ENCODE data around the gene TAAR5. TPM values are rescaled to one million over a fixed set of nuclear protein-coding genes. Genes with fewer than 3 reads are reported as not detected.
"Not testable (repeated sequence)": the region's sequence is repeated elsewhere in the genome, so short reads cannot be mapped to it uniquely, and the experiment has no call there.

Gene TAAR5
- total and polyA plus RNA-seq, 11 donors, result not detected

GRCh38 chr6:132612449-132613108, 23.0 kb upstream of the TAAR5 start:
- Histone ChIP-seq H3K4me1 (no peaks in the 10 kb centered on the region), H3K36me3 (no peaks in the 10 kb centered on the region), H3K4me3 (no peak overlapping the region), H3K27me3 (peaks cover 0 to 4% (median 0%) of the 10 kb centered on the region in 9 donors), H3K9me3 (no peaks in the 10 kb centered on the region), H3K27ac (no peak overlapping the region)
- DNase-seq, result no peak
- TF ChIP-seq POLR2A (IDR thresholded peaks at IDR 0.05), result no peak
- no peak for TF ChIP-seq CTCF (IDR thresholded peaks at IDR 0.05)
- WGBS, 4 donors, result 52 to 55% (median 55%) methylated on average over 4 of the region's 4 CpGs
- ATAC-seq, result no peak
- intact Hi-C loops (cut with DNase I), result no loop called here

- no peak overlapping the region for H3K4me3 ChIP-seq
- H3K36me3 ChIP-seq, result no peaks in the 10 kb centered on the region
- no peaks in the 10 kb centered on the region for H3K27me3 ChIP-seq
- ATAC-seq (no peak), DNase-seq (no peak)
- no peaks in the 10 kb centered on the region for H3K9me3 ChIP-seq
- no peak for TF ChIP-seq POLR2A (IDR thresholded peaks at IDR 0.05)
- intact Hi-C loops (cut with DNase I), result no loop called here
- no peaks in the 10 kb centered on the region for H3K4me1 ChIP-seq
- H3K27ac ChIP-seq, result no peak overlapping the region
- WGBS, 4 donors, result 76 to 90% (median 80%) methylated on average over 2 of the region's 2 CpGs
Measured at GRCh38 chr6:132611616-132612015, 22.1 kb upstream of the TAAR5 start.

DNA sequence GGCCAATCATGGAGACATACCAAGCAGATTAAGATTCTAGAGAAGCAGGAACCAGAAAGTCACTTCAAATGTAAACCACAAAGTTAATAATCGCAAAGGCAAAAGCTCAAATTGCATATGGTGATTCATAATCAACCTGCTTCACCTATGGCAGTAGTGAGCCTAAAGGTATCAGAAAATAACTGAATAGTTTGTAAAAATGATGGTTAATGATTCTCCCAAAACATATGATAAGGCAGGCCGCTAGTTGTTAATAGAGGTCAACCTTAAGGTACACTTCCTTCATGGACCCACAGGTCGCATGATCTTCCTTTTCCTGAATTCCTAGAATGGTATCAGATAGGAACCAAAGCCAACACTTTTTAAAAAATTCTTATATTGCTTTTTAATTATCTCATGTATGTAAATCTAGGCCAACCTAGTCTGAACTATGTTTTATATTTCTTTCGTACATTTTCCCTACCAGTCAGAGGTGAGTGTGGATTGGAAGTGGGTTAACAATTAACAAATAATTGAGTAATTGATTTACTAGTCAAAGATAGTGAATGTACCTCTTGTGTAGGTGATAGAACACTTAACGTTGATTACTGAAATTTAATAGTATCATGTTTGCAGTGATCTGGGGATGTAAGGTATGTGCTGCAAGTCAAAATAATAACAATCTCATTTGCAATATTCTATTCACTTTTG, 18.1 kb upstream of the TAAR5 start:
- H3K27me3 ChIP-seq, result no peaks in the 10 kb centered on the region
- H3K36me3 ChIP-seq, result no peaks in the 10 kb centered on the region
- TF ChIP-seq CTCF (IDR thresholded peaks at IDR 0.05) (no peak), POLR2A (IDR thresholded peaks at IDR 0.05) (no peak)
- no peak for ATAC-seq
- intact Hi-C loops (cut with DNase I), result no loop called here
- WGBS, 4 donors, result 83 to 88% (median 85%) methylated on average over 5 of the region's 5 CpGs
- H3K9me3 ChIP-seq, result no peaks in the 10 kb centered on the region
- no peak overlapping the region for H3K27ac ChIP-seq
- no peaks in the 10 kb centered on the region for H3K4me1 ChIP-seq
- no peak for DNase-seq
- no peak overlapping the region for H3K4me3 ChIP-seq

DNA sequence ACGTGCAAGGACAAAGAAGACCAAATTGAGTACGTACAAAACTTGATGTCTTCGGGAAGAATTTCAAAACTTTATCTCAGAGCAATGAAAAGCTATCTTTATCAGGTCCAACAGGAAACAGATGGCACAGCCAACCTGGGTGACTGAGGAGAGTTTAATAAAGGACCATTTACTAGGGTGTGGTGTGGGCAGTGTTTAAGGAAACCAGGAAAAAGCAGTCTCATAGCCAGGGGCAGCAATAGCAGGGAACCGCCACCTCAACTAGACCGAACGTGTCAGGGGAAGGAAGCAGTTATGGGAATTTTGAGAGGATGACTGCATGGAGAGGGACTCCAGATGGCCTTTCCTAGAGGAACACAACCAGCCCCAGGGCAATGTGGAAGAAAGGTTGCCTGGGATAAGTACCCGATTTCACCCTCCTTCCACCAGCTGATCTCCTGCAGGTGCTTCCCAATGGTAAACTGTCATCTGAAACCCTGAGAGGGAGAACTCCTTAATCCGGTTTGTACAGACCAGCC, 15.2 kb upstream of the TAAR5 start:
- no peak overlapping the region for H3K4me3 ChIP-seq
- H3K4me1 ChIP-seq, result no peaks in the 10 kb centered on the region
- H3K9me3 ChIP-seq, result no peaks in the 10 kb centered on the region
- H3K27me3 ChIP-seq, result peaks cover 0 to 3% (median 0%) of the 10 kb centered on the region in 9 donors
- no peak for ATAC-seq
- no peak overlapping the region for H3K27ac ChIP-seq
- 76 to 79% (median 77%) methylated on average over 8 of the region's 8 CpGs for WGBS, 4 donors
- DNase-seq, result no peak
- no peak for TF ChIP-seq CTCF (IDR thresholded peaks at IDR 0.05)
- TF ChIP-seq POLR2A (IDR thresholded peaks at IDR 0.05), result no peak
- no peaks in the 10 kb centered on the region for H3K36me3 ChIP-seq
- intact Hi-C loops (cut with DNase I), result no loop called here

DNA sequence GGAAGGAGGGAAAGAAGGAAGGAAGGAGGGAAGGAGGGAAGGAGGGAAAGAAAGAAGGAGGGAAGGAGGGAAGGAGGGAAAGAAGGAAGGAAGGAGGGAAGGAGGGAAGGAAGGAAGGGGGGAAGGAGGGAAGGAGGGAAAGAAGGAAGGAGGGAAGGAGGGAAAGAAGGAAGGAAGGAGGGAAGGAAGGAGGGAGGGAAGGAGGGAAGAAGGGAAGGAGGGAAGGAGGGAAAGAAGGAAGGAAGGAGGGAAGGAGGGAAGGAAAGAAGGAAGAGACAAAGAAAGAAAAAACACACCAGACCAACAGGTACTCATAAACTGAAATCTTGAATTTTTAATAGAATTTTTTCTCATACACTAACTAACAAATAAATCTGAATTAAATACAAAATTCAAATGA, 11.4 kb upstream of the TAAR5 start:
- H3K4me3 ChIP-seq; H3K27me3 ChIP-seq; H3K9me3 ChIP-seq; H3K27ac ChIP-seq; H3K4me1 ChIP-seq; DNase-seq; intact Hi-C loops (cut with DNase I); H3K36me3 ChIP-seq; ATAC-seq: not testable (repeated sequence)
